Islet of Langerhans (tissue), 1 donor: Measurements from ENCODE around the gene ERICH3.
A peak's percentile ranks its signal among the peaks of the same experiment; 100 is the strongest.

Source experiments
- FAIRE-seq: peaks from one replicate; lab custom pipeline; 2011; peaks lifted over from hg19 to GRCh38; lab: Jason Lieb, UNC

Gene ERICH3

GRCh38 chr1:74673351-74674111 is at the start of gene ERICH3:
Gene ERICH3 (minus strand): TSS chr1:74673792. CDS start chr1:74673519, 273 bp downstream.
- no peak for FAIRE-seq

- no peak for FAIRE-seq
Measured at GRCh38 chr1:74717626-74718025, 44.0 kb upstream of the ERICH3 start.

- FAIRE-seq = no peak
Measured at GRCh38 chr1:74716822-74717221, 43.2 kb upstream of the ERICH3 start.

- no peak for FAIRE-seq
Measured at GRCh38 chr1:74715806-74716205, 42.2 kb upstream of the ERICH3 start.

DNA sequence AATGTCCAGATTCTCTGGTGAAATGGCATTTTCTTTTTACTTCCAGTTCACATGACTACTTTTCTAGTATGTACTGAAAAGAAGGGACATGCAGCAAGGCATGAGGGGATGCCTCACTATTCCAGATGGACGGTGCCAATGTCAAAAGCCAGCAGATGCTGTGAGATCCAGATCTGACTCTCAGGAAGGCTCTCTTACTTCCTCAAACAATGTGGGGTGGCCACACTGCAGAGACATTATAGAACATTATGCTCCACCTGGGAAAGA is 41.6 kb upstream of the ERICH3 start:
- FAIRE-seq = no peak

DNA sequence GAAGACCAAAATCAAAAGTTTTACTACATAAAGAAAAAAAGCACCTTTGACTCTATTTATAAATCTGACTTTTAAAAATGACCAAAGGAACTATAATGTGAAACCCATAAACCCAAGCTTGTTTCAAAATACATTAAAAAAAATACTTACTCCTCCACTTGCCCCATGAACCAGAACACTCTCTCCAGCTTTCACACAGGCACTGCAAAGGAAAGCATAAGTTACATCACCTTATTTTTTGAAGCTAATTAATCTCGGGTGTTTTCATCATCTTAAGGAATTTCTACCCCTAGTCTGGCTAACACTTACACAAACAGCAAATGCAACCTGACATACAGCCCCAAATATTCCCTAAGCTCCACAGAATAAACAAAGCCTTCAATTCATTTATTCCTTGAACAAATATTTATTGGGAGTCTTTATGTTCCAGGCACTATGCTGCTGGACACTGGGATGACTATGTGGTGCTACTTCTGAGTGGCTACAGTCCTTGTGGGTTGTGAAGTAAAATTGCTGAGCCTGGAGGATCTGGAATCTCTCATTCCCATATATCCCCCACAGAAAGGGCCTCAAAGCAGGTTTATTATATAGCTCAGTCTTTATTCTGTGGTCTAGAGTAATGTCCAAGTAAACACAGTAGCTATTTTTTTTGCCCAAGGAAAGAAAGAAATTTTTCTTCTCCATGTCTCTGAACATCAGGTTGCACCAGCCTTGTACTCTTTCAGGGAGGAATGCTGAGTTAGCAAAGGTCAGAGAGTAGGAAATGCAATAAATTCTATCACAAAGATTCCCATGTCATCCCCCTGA is 41.0 kb upstream of the ERICH3 start:
- FAIRE-seq = no peak

- FAIRE-seq = no peak
Measured at GRCh38 chr1:74713849-74714248, 40.3 kb upstream of the ERICH3 start.

GRCh38 chr1:74712881-74713280 is 39.3 kb upstream of the ERICH3 start:
- FAIRE-seq = no peak

DNA sequence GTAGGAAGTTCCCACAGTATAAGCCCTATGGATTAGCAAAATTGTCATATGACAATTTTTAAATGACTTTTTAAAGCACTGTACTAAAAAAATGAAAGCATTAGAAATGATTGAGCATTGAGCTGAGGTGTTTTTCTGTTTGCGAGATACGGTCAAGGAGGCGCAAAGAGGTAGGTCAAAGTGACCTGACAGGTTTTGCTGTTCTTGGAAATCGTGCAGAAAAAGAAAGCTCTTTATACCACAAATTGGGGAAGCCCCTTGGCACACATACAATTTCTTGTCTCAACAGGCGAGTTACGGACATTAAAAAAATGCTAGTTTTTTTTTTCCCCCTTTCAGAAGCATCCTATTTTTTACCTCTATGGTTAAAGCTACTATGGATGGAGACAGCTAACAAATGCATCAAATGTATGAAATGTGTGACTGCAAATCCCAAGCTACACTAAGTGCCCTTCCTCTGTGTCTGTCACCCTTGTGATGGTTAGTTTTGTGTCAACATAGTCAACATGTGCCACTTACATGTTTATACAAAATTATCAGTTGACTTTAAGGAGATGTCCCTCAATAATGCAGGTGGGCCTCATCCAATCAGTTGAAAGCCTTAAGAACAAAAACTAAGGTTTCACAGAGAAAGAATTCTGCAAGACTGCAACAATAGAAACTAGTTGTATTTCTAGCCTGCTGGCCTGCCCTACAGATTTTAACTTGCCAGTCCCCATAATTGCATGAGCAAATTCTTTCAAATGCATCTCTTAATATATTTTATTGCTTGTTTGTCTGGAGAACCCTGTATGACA is 30.0 kb upstream of the ERICH3 start:
- no peak for FAIRE-seq

DNA sequence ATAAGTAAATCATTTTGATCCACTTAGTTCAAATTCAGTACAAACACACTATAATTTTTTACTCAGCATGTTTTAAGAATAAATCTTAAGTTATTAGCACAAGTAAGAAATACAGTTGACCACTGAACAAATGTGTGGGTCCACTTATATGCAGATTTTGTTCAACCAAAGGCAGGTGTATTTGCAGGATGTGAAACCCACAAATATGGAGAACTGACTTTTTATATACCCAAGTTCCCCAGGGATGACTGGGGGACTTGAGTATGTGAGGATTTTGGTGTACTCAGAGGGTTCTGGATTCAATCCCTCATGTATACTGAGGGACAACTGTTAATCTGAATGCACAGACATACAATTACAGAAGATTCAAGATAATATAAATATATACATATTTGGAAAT is 25.7 kb upstream of the ERICH3 start:
- FAIRE-seq = no peak

DNA sequence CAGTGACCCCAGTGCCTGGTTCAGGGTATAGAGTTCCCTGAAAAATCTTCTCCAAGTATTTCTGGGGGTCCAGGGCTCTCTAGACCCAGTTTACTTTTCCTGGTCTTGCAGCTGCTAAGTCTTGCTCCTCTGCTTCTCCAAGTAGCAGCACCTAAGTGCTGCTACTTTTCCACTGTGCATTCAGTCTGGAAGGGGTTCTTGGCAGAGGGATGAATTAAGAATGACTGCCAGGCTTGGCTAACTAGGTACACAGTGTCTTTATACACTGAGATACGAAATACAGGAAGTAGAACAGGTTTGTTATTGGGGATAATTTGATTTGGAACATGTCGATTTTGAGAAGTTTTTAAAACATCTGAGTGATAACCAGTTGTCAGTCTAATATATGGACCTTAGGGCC is 24.2 kb upstream of the ERICH3 start:
- no peak for FAIRE-seq

- no peak for FAIRE-seq
Measured at GRCh38 chr1:74693473-74693872, 19.9 kb upstream of the ERICH3 start.

DNA sequence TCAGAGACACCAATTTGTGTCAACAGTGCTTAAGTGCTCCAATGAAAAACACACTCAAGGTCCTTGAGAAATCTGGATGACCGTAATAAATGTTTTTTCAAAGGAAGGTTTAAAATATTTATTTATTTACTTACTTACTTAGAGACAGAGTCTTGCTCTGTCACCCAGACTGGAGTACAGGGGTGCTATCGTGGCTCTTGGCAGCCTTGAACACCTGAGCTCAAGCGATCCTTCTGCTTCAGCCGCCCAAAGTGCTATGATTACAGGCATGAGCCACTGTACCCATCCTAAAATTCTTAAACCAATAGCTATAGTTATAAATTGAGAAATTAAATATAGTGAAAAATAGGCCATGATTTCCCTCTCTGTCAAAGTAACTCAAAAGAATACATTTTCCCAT is 17.3 kb upstream of the ERICH3 start:
- no peak for FAIRE-seq

- no peak for FAIRE-seq
Measured at GRCh38 chr1:74690364-74690696, 16.7 kb upstream of the ERICH3 start.

DNA sequence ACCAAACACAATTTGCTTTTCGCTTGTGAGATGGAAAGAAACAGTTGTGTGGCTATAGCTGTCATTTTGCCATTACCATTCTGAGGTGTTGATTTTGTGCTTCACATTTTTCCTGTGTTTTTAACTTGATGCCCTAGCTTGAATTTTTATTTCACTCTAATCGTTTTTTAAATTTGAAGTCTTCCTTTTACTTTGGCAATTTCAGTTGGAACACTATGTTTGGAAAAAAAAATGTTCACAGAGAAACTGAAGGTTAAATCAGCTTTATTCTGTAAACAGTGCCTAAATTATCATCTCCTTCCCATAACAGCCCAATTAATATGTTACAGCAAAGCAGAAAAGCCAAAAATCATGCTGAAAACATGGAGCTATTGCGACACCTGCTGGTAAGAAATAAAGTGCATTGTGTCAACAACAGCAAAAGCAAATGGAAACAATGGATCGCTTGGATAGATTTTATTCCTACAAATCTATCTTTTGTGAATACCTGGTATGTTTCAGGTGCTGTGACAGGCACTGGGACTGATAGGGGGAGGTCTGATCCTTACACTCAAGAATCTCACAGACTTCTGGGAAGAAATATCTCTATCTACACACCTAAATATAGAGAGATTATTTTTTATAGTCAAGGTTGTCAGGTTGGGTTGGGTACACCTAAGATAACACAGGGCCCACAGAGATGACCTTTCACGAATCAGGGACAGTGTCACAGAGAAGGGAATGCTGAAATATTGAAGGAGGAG is 16.2 kb upstream of the ERICH3 start:
- FAIRE-seq = peak; percentile 99

- no peak for FAIRE-seq
Measured at GRCh38 chr1:74686928-74687327, 13.3 kb upstream of the ERICH3 start.

DNA sequence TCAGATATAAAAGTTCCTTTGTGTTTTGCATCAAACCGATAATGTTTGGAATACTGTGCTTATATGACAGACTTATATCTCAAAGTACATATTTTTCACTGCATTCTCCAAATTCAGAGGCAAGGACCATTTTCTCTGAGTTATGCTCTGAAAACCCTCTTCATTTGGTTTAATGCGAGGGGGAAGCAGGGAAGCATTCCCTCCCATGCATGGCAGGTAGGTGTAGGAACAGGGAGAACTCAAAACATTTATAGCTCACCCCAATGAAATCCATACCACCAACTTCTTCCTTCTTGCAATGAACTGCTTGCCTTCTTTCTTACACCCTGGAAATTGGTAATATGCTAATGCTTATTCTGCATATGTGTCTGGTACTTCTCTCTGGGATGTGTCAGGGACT is 10.7 kb upstream of the ERICH3 start:
- no peak for FAIRE-seq

GRCh38 chr1:74683656-74684055 is 10.1 kb upstream of the ERICH3 start:
- no peak for FAIRE-seq

- no peak for FAIRE-seq
Measured at GRCh38 chr1:74681851-74682250, 8.3 kb upstream of the ERICH3 start.

DNA sequence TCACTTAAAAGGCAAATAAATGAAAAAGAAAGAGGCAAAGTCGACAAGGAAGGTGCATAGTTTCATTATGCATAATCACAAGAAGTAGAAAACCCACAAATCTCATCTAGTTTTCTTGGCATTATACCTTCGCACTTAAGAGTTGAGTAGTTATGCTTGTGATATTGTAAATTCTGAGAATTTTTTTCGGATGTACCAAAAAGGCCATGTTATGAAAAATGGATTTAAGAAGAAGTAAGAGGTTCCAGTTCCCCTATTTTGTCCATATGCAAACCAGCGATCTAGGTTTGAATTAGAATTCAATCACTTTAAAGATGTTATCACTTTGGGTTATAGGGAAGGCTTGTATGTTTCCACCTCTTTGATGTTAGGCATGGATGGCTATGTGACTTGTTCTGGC is 7.9 kb upstream of the ERICH3 start:
- FAIRE-seq = no peak

GRCh38 chr1:74681001-74681400 is 7.4 kb upstream of the ERICH3 start:
- FAIRE-seq = no peak

GRCh38 chr1:74679811-74680210 is 6.2 kb upstream of the ERICH3 start:
- FAIRE-seq = no peak

DNA sequence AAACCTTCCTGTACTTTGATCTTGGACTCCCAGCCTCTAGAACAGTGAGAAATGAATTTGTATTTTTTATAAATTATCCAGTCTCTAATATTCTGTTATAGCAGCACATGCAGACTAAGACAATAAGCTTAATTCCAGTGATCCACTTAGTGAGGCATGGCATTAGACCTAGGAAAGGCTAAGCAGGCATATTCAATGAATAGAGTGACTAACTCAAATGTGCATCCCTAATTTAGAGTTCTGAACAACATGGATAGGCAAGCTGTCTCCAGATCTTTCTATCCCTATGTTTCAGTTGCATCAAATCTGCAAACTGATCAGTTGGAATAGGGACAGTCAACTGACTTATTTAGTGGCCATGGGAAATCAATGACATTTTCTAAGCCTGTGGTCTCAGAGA is 4.3 kb upstream of the ERICH3 start:
- FAIRE-seq = no peak
